Activated naive CD4-positive, alpha-beta T cell treated with anti-CD3 and anti-CD28 coated beads, Interleukin-2, amount 50 U/mL, for 72 hours (primary cell): ENCODE results near the gene CDHR2. TPM values are rescaled to one million over a fixed set of nuclear protein-coding genes. Genes with fewer than 3 reads are reported as not detected.

Source experiments
- ATAC-seq, 2 donors: fragments of 150-1000 bp; cut with Tn5 transposase; 2 replicates each; pipeline ENCODE4 v1.10.0; 2021; ENCODE audit warnings: mild to moderate bottlenecking in 2 of 2, moderate library complexity in 2 of 2
- DNase-seq, 2 donors: peaks; one replicate each; pipeline ENCODE4 v3.0.0; 2021 to 2022; ENCODE audit warnings: low spot score in 2 of 2
- H3K27ac Mint-ChIP-seq, 2 donors: one replicate each; pipeline ENCODE4 v1.8.0; 2022; ENCODE audit warnings: mild to moderate bottlenecking in 2 of 2, mixed read lengths in 2 of 2
- H3K36me3 Mint-ChIP-seq, 2 donors: one replicate each; pipeline ENCODE4 v1.8.0; 2022; ENCODE audit warnings: mixed read lengths in 2 of 2
- H3K9me3 Mint-ChIP-seq, 2 donors: one replicate each; pipeline ENCODE4 v1.8.0; 2022; ENCODE audit warnings: mixed read lengths in 2 of 2
- total RNA-seq, 2 donors: library from RNA; stranded (reverse); gene quantifications; one replicate each; pipeline ENCODE4 v1.2.3, GENCODE V29; 2022

CDHR2 gene
- total RNA-seq, 2 donors from 2014 or later: 0.05 to 0.54 TPM

DNA sequence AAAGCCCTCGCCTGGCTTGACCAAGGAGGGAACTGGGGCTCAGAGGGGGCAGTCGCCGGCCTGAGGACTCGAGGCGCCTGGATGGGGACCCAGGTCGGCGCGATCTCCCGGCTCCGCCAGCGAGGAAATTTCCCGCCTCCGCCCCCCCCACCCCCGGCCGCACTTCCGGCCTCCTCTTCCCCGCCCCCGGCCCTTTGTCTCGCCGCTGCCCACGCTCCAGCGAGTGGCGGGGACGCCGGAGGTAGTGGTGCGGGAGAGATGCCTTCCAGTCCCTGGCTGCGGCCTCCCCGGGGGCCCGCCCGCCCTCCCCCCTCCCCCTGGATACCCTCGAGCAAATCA lies 61.3 kb downstream of the CDHR2 start:
- peaks cover 8 to 9% of the 10 kb centered on the region in 2 donors for H3K36me3 Mint-ChIP-seq
- no peaks in the 10 kb centered on the region for H3K9me3 Mint-ChIP-seq
- ATAC-seq (peak in 1 of 2 donors; percentile 9), DNase-seq (no peak)
- no peak overlapping the region for H3K27ac Mint-ChIP-seq

- Mint-ChIP-seq H3K27ac (no peak overlapping the region), H3K36me3 (peaks cover 8 to 9% of the 10 kb centered on the region in 2 donors), H3K9me3 (no peaks in the 10 kb centered on the region)
- ATAC-seq (peak in 1 of 2 donors; percentile 11), DNase-seq (peak in 1 of 2 donors; percentile 56)
These were observed 62.3 kb downstream of the CDHR2 start for GRCh38 chr5:176611435-176611834.

DNA sequence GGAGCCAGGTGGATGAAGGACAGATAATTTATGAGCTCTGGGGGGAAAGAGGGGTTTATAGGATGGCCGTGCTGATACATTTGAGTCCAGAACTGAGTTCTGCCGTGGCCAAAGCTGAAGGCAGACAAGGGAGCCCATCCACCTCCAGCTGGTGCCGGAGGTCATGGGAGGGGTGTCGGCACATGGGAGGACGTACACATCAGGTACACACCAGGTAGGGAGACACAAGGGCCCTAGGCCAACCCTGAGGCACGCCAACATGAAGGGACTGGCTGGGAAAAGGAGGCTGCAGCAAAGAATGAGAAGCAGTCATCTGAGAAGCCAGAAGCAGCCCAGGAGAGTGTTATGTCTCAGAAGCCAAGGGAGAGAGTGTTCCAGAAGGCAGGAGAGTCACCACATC lies 62.9 kb downstream of the CDHR2 start:
- no peak for DNase-seq
- ATAC-seq: no peak
- Mint-ChIP-seq H3K36me3 (peaks cover 8 to 9% of the 10 kb centered on the region in 2 donors), H3K27ac (no peak overlapping the region), H3K9me3 (no peaks in the 10 kb centered on the region)

- H3K36me3 Mint-ChIP-seq: peaks cover 8 to 9% of the 10 kb centered on the region in 2 donors
- no peak for ATAC-seq
- DNase-seq: no peak
- H3K27ac Mint-ChIP-seq: no peak overlapping the region
- H3K9me3 Mint-ChIP-seq: no peaks in the 10 kb centered on the region
These were observed 63.7 kb downstream of the CDHR2 start for GRCh38 chr5:176612855-176613254.

- H3K36me3 Mint-ChIP-seq: peaks cover 0 to 4% of the 10 kb centered on the region in 2 donors
- no peak overlapping the region for H3K27ac Mint-ChIP-seq
- no peaks in the 10 kb centered on the region for H3K9me3 Mint-ChIP-seq
These were observed 65.8 kb downstream of the CDHR2 start for GRCh38 chr5:176614805-176615478.

DNA sequence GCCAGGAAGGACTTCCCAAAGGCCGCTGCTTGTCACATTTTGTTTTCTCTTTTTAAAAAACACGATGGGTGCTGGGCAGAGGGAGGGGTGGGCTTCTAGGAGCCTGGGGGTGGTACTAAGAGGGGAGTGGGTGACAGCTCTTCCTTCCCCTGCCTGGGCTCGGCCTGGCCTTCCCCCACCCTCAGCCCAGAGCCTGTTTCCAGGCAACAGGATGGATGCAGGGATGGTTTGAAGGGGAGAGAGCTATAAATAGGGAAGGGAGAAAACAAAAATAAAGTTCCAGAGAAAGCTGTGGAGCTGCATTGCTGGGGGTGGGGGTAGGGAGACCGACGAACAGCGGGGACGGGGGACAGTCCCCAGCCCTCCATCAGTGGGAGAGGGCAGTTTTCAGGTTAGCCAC lies 67.4 kb downstream of the CDHR2 start:
- Mint-ChIP-seq H3K9me3 (no peaks in the 10 kb centered on the region), H3K36me3 (peaks cover 0 to 4% of the 10 kb centered on the region in 2 donors), H3K27ac (no peak overlapping the region)
- DNase-seq (no peak), ATAC-seq (no peak)

More at GRCh38 chr5:176614805-176615478, 65.8 kb downstream of the CDHR2 start:
- DNase-seq (no peak), ATAC-seq (no peak)

- DNase-seq (no peak), ATAC-seq (no peak)
- no peaks in the 10 kb centered on the region for H3K9me3 Mint-ChIP-seq
- H3K36me3 Mint-ChIP-seq: peaks cover 0 to 4% of the 10 kb centered on the region in 2 donors
- H3K27ac Mint-ChIP-seq: no peak overlapping the region
These were observed 69.6 kb downstream of the CDHR2 start for GRCh38 chr5:176618783-176619182.

DNA sequence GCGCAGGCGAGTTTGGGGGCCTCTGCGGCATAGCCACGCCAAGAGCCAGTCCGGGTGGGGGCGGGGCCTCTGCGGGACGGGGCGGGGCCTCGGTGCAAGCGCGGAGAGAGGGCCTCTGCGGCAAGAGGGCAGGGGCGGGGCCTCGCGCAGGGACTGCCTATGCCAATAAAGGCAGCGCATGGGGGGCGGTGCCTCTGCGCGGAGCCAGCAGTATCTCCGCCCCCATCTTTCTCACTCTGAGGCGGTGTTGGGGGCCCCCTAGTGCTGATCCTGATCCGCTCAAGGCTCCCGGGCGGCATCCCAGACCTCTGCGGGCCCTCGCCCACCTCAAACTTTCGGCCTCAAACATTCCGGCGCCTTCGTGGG lies 70.0 kb downstream of the CDHR2 start:
- Mint-ChIP-seq H3K27ac (no peak overlapping the region), H3K9me3 (no peaks in the 10 kb centered on the region), H3K36me3 (peaks cover 0 to 4% of the 10 kb centered on the region in 2 donors)
- peak; percentile 64 to 83 for DNase-seq
- peak; percentile 95 to 98 for ATAC-seq

DNA sequence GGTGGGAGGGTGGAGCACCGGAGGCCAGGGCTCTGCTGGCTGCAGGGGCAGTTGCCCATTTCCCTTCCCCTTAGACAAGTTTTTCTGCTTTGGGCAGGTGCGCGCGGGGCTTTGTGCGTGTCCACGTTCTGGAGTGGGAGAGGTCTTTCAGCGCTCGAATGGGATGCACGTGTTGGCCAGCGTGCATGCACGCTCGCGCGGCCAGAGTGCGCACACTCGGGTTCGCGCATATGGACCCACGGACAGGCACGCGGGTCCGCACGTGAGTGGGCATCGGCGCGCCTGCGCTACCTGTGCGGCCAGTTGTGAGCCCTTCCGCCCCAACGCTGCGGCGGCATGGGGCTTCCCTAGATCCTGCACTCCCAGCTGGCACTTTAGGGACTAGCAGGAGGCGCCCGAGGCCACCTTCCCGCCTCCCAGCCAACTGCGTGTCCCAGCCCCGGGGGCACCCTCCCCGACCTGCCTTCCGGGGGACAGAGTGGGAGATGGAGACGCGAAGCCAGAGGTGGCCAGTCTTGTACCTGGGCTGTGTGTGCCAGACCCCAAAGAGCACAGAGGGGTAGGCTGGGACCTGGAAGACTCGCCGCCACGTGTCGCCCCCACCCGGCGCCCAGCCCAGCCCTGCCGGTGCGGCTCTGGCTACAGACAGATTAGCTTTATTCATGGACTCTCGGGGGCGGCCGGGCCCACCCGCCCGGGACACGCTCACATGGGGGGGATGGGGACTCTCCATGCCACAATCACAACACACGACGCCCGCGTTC lies 70.6 kb downstream of the CDHR2 start:
- Mint-ChIP-seq H3K27ac (no peak overlapping the region), H3K9me3 (no peaks in the 10 kb centered on the region), H3K36me3 (peaks cover 0 to 4% of the 10 kb centered on the region in 2 donors)
- DNase-seq (no peak), ATAC-seq (no peak)

- no peak for ATAC-seq
- Mint-ChIP-seq H3K27ac (no peak overlapping the region), H3K36me3 (peaks cover 0 to 4% of the 10 kb centered on the region in 2 donors), H3K9me3 (no peaks in the 10 kb centered on the region)
- no peak for DNase-seq
These were observed 71.3 kb downstream of the CDHR2 start for GRCh38 chr5:176620333-176620981.

- Mint-ChIP-seq H3K9me3 (no peaks in the 10 kb centered on the region), H3K27ac (no peak overlapping the region)
These were observed 72.5 kb downstream of the CDHR2 start for GRCh38 chr5:176621661-176622079.

GRCh38 chr5:176624142-176624541 lies 75.0 kb downstream of the CDHR2 start:
- Mint-ChIP-seq H3K27ac (no peak overlapping the region), H3K36me3 (no peaks in the 10 kb centered on the region), H3K9me3 (no peaks in the 10 kb centered on the region)
- no peak for DNase-seq
- ATAC-seq: no peak

More at GRCh38 chr5:176621661-176622079, 72.5 kb downstream of the CDHR2 start:
- no peak for DNase-seq
- no peak for ATAC-seq
- peaks cover 0 to 4% of the 10 kb centered on the region in 2 donors for H3K36me3 Mint-ChIP-seq

- H3K27ac Mint-ChIP-seq: no peak overlapping the region
- DNase-seq (no peak), ATAC-seq (no peak)
- no peaks in the 10 kb centered on the region for H3K9me3 Mint-ChIP-seq
- no peaks in the 10 kb centered on the region for H3K36me3 Mint-ChIP-seq
These were observed 75.8 kb downstream of the CDHR2 start for GRCh38 chr5:176624938-176625337.

DNA sequence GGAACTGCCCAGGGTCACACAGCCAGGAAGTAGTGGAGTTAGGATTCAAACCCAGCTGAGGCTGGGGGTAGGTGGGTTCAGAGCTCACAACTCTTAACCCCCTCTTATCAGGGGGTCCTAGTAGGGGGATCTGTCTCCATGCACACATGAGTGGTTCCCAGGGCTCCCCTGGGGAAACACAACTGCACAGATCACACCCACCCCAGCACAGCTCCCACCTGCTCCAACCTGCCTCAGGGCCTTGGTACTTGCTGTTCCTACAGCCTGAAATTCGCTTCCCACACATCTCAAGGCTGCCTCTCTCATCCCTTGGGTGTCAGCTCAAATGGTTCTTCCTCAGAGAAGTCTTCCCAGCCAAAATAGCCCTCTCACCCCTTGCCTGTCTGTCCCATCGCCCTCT lies 76.4 kb downstream of the CDHR2 start:
- ATAC-seq: no peak
- DNase-seq: no peak
- Mint-ChIP-seq H3K9me3 (no peaks in the 10 kb centered on the region), H3K27ac (no peak overlapping the region), H3K36me3 (no peaks in the 10 kb centered on the region)

- Mint-ChIP-seq H3K36me3 (no peaks in the 10 kb centered on the region), H3K27ac (no peak overlapping the region), H3K9me3 (no peaks in the 10 kb centered on the region)
- DNase-seq: no peak
- no peak for ATAC-seq
These were observed 77.1 kb downstream of the CDHR2 start for GRCh38 chr5:176625966-176626875.

DNA sequence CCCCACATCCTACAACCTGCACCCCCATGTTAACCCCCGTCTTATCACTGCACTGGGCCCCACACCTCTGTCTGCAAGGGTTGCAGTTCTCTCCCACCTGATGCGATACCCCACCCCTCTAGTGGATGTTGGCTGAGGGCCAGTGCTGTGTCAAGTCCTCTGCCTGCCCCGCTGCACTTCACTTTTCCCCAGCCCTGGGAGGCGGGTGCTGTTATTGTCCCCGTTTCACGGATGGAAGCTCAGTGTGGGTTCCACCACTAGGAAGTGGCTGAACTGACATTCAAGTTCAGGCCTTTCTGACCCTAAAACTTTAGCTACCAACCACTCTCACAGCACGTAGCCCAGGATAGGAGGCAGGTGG lies 77.7 kb downstream of the CDHR2 start:
- Mint-ChIP-seq H3K27ac (peak overlapping the region in 1 of 2 donors; percentile 80), H3K36me3 (no peaks in the 10 kb centered on the region), H3K9me3 (no peaks in the 10 kb centered on the region)
- DNase-seq (no peak), ATAC-seq (no peak)
